PFSK-1 (cell line): ENCODE results near the gene NPAP1.

Source experiments
- FOXP2 ChIP-seq: optimal IDR thresholded peaks from 2 replicates; pipeline ENCODE3; 2011; ENCODE audit warnings: borderline replicate concordance, control low read depth, inconsistent platforms; ENCODE audit not compliant: insufficient read depth; ENCODE audit errors: extremely low read length, extremely low read depth
- POLR2AphosphoS5 ChIP-seq: IDR thresholded peaks from 2 replicates; pipeline ENCODE4 v1.6.1; 2012; ENCODE audit warnings: low read depth, mild to moderate bottlenecking, control low read depth, low read length, moderate library complexity
- REST ChIP-seq, 2 experiments: IDR thresholded peaks; 2 replicates each; pipeline versions ENCODE4 v1.6.1 to v1.8.0; 2011 to 2012; ENCODE audit warnings: low read depth in 2 of 2, low read length in 2 of 2, control low read depth in 1 of 2, inconsistent platforms in 1 of 2, mild to moderate bottlenecking in 1 of 2, moderate library complexity in 1 of 2; ENCODE audit not compliant: insufficient read depth in 1 of 2
- SIN3A ChIP-seq: IDR thresholded peaks from 2 replicates; pipeline ENCODE4 v1.6.1; 2012; ENCODE audit warnings: mild to moderate bottlenecking, low read length, moderate library complexity, borderline replicate concordance; ENCODE audit not compliant: insufficient read depth
- TAF1 ChIP-seq: IDR thresholded peaks from 2 replicates; pipeline ENCODE4 v1.6.1; 2012; ENCODE audit warnings: low read length, control low read depth, borderline replicate concordance; ENCODE audit not compliant: insufficient read depth

Gene NPAP1

GRCh38 chr15:24683736-24684135 is 8.2 kb downstream of the NPAP1 start:
- TF ChIP-seq FOXP2 (no peak), SIN3A (no peak), TAF1 (no peak), POLR2AphosphoS5 (no peak), REST (IDR thresholded peaks at IDR 0.05; ENCODE audit: insufficient read depth in 1 of 2, low read depth in 2 of 2, low read length in 2 of 2) (no peak)

DNA sequence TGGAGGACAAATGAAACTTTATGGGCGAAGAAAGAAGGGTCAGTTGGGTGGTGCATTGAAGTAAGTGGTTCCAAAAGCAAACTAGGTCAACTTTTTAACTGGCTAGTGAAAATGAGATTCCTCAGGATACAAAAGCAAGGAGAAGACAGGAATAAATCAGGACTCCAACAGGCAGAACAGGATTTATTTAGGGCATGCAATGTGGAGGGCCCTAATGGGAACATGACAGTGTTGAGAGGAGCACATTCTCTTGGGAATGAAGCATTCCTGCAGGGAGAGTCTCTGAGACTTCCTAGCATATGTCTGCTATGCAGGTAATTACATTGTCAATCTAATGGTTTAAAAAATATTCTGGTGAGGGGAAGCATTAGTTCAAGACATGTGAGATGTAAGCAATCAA is 8.7 kb downstream of the NPAP1 start:
- TF ChIP-seq POLR2AphosphoS5: no peak
- TF ChIP-seq FOXP2: no peak
- no peak for TF ChIP-seq SIN3A
- no peak for TF ChIP-seq REST (IDR thresholded peaks at IDR 0.05; ENCODE audit: insufficient read depth in 1 of 2, low read depth in 2 of 2, low read length in 2 of 2)
- no peak for TF ChIP-seq TAF1

GRCh38 chr15:24696201-24696600 is 20.6 kb downstream of the NPAP1 start:
- no peak for TF ChIP-seq SIN3A
- TF ChIP-seq POLR2AphosphoS5: no peak
- TF ChIP-seq REST (IDR thresholded peaks at IDR 0.05; ENCODE audit: insufficient read depth in 1 of 2, low read depth in 2 of 2, low read length in 2 of 2): no peak
- TF ChIP-seq FOXP2: no peak
- no peak for TF ChIP-seq TAF1

- no peak for TF ChIP-seq REST (IDR thresholded peaks at IDR 0.05; ENCODE audit: insufficient read depth in 1 of 2, low read depth in 2 of 2, low read length in 2 of 2)
- TF ChIP-seq SIN3A: no peak
- no peak for TF ChIP-seq TAF1
- TF ChIP-seq POLR2AphosphoS5: no peak
- TF ChIP-seq FOXP2: no peak
Observed at GRCh38 chr15:24696842-24697241, 21.3 kb downstream of the NPAP1 start.
